Uterus (tissue), 2 donors: ENCODE data around the gene SLC22A23.

Experiments used
- CTCF ChIP-seq, 4 experiments: fragments of 200-600 bp in 2 of 4; fragments of 450-650 bp in 2 of 4; sonication (generic) in 2 of 4; IDR thresholded peaks; one replicate each; pipeline ENCODE4 v1.5.1; 2016 to 2019; ENCODE audit warnings: antibody characterized with exemption in 4 of 4, mild to moderate bottlenecking in 2 of 4, moderate library complexity in 1 of 4
- POLR2A ChIP-seq, 2 donors: fragments of 450-650 bp; IDR thresholded peaks; one replicate each; pipeline ENCODE4 v1.6.1; 2016; ENCODE audit warnings: antibody characterized with exemption in 2 of 2, mild to moderate bottlenecking in 1 of 2, moderate library complexity in 1 of 2

GRCh38 chr6:3346476-3346875 lies 110.4 kb downstream of the SLC22A23 start:
- TF ChIP-seq CTCF (IDR thresholded peaks at IDR 0.05) (no peak), POLR2A (IDR thresholded peaks at IDR 0.05) (no peak)
